HG02970 (cell line): Measurements from ENCODE around the gene CDC37L1.

ENCODE experiments used
- ATAC-seq: cut with Tn5 transposase; IDR thresholded peaks from one replicate; pipeline ENCODE4 v1.9.1; 2021; ENCODE audit warnings: mild to moderate bottlenecking, moderate library complexity, moderate number of reproducible peaks; ENCODE audit not compliant: unreplicated experiment, low FRiP score

Gene CDC37L1

GRCh38 chr9:4667681-4668080 is 11.7 kb upstream of the CDC37L1 start:
- no peak for ATAC-seq

- no peak for ATAC-seq
These were observed 10.8 kb upstream of the CDC37L1 start for GRCh38 chr9:4668604-4669003.

GRCh38 chr9:4669890-4670289 is 9.5 kb upstream of the CDC37L1 start:
- ATAC-seq, result no peak

GRCh38 chr9:4670591-4670990 is 8.8 kb upstream of the CDC37L1 start:
- no peak for ATAC-seq

- no peak for ATAC-seq
These were observed 7.6 kb upstream of the CDC37L1 start for GRCh38 chr9:4671737-4672136.

- no peak for ATAC-seq
These were observed 4.6 kb upstream of the CDC37L1 start for GRCh38 chr9:4674783-4675182.

GRCh38 chr9:4677392-4677791 is 2.0 kb upstream of the CDC37L1 start:
- ATAC-seq, result no peak

- no peak for ATAC-seq
These were observed 596 bp upstream of the CDC37L1 start for GRCh38 chr9:4678679-4679267.

GRCh38 chr9:4680173-4680525 is 780 bp downstream of the CDC37L1 start:
- no peak for ATAC-seq

- ATAC-seq, result no peak
These were observed 1.4 kb downstream of the CDC37L1 start for GRCh38 chr9:4680750-4681149.

- ATAC-seq, result no peak
These were observed 5.5 kb downstream of the CDC37L1 start for GRCh38 chr9:4684820-4685219.

- no peak for ATAC-seq
These were observed 6.7 kb downstream of the CDC37L1 start for GRCh38 chr9:4686112-4686511.

GRCh38 chr9:4686584-4686983 is 7.2 kb downstream of the CDC37L1 start:
- no peak for ATAC-seq

- ATAC-seq, result no peak
These were observed 9.7 kb downstream of the CDC37L1 start for GRCh38 chr9:4689021-4689420.

GRCh38 chr9:4689687-4690104 is 10.3 kb downstream of the CDC37L1 start:
- ATAC-seq, result no peak

GRCh38 chr9:4690144-4690543 is 10.8 kb downstream of the CDC37L1 start:
- no peak for ATAC-seq

- no peak for ATAC-seq
These were observed 12.4 kb downstream of the CDC37L1 start for GRCh38 chr9:4691795-4692194.

GRCh38 chr9:4700091-4700490 is 20.7 kb downstream of the CDC37L1 start:
- ATAC-seq, result no peak

GRCh38 chr9:4700932-4701331 is 21.6 kb downstream of the CDC37L1 start:
- ATAC-seq, result no peak

GRCh38 chr9:4701526-4701925 is 22.2 kb downstream of the CDC37L1 start:
- ATAC-seq, result no peak

GRCh38 chr9:4704129-4704528 is 24.8 kb downstream of the CDC37L1 start:
- ATAC-seq, result no peak

GRCh38 chr9:4706021-4706420 is 26.7 kb downstream of the CDC37L1 start:
- ATAC-seq, result no peak

- no peak for ATAC-seq
These were observed 27.7 kb downstream of the CDC37L1 start for GRCh38 chr9:4706971-4707622.
